NCI-H460 (cell line): ENCODE measurements around the gene SHB. TPM values are rescaled to one million over a fixed set of nuclear protein-coding genes. Genes with fewer than 3 reads are reported as not detected.
A peak's percentile ranks its signal among the peaks of the same experiment; 100 is the strongest.

ENCODE experiments used
- DNase-seq: peaks from one replicate; pipeline ENCODE4 v3.0.0-alpha.2; 2016; ENCODE audit warnings: low read depth; ENCODE audit errors: extremely low read depth
- total RNA-seq: library from RNA; depleted of rRNA; stranded (reverse); fragments of >200 nt; shearing (Covaris generic); gene quantifications from 2 replicates; pipeline ENCODE4 v1.2.3, GENCODE V29; 2014

Gene SHB
- total RNA-seq, 1 experiment from 2014 or later = 12.5 TPM

GRCh38 chr9:38065369-38066075 lies 3.5 kb downstream of the SHB start:
- DNase-seq = no peak

- DNase-seq = no peak
These were observed 4.1 kb downstream of the SHB start for GRCh38 chr9:38064842-38065368.

- no peak for DNase-seq
These were observed 5.7 kb downstream of the SHB start for GRCh38 chr9:38063363-38063707.

GRCh38 chr9:38062498-38063362 lies 6.3 kb downstream of the SHB start:
- no peak for DNase-seq

GRCh38 chr9:38062106-38062497 lies 6.9 kb downstream of the SHB start:
- DNase-seq = no peak

GRCh38 chr9:38061326-38061977 lies 7.6 kb downstream of the SHB start:
- DNase-seq = no peak

GRCh38 chr9:38060681-38061080 lies 8.3 kb downstream of the SHB start:
- no peak for DNase-seq

GRCh38 chr9:38059233-38059936 lies 9.6 kb downstream of the SHB start:
- DNase-seq = no peak

- no peak for DNase-seq
These were observed 10.4 kb downstream of the SHB start for GRCh38 chr9:38058452-38059232.

- DNase-seq = no peak
These were observed 11.4 kb downstream of the SHB start for GRCh38 chr9:38057416-38058195.

- DNase-seq = no peak
These were observed 14.4 kb downstream of the SHB start for GRCh38 chr9:38054653-38055052.

GRCh38 chr9:38053697-38054461 lies 15.1 kb downstream of the SHB start:
- no peak for DNase-seq

- DNase-seq = no peak
These were observed 17.1 kb downstream of the SHB start for GRCh38 chr9:38051780-38052546.

GRCh38 chr9:38048316-38048969 lies 20.6 kb downstream of the SHB start:
- DNase-seq = no peak

- peak; percentile 85 for DNase-seq
These were observed 21.5 kb downstream of the SHB start for GRCh38 chr9:38047301-38048251.
